GM19351 (cell line): ENCODE measurements around the gene SKA1.
A peak's percentile ranks its signal among the peaks of the same experiment; 100 is the strongest.

Experiments
- ATAC-seq: cut with Tn5 transposase; IDR thresholded peaks from one replicate; pipeline ENCODE4 v1.9.1; 2021; ENCODE audit warnings: mild to moderate bottlenecking, moderate library complexity; ENCODE audit not compliant: unreplicated experiment

Gene SKA1

GRCh38 chr18:50374753-50375391 lies at the start of gene SKA1:
Gene SKA1 (plus strand): TSS chr18:50375046. CDS start chr18:50375831, 785 bp downstream.
- ATAC-seq = peak; percentile 90

- ATAC-seq = no peak
Measured at GRCh38 chr18:50327983-50328382, 46.9 kb upstream of the SKA1 start.

- no peak for ATAC-seq
Measured at GRCh38 chr18:50330176-50330575, 44.7 kb upstream of the SKA1 start.

- no peak for ATAC-seq
Measured at GRCh38 chr18:50331691-50332090, 43.2 kb upstream of the SKA1 start.

GRCh38 chr18:50334546-50335152 lies 40.2 kb upstream of the SKA1 start:
- ATAC-seq = peak; percentile 73

GRCh38 chr18:50338122-50338521 lies 36.7 kb upstream of the SKA1 start:
- no peak for ATAC-seq

GRCh38 chr18:50338715-50339114 lies 36.1 kb upstream of the SKA1 start:
- no peak for ATAC-seq

- no peak for ATAC-seq
Measured at GRCh38 chr18:50340078-50340477, 34.8 kb upstream of the SKA1 start.

GRCh38 chr18:50341443-50341842 lies 33.4 kb upstream of the SKA1 start:
- ATAC-seq = no peak

- ATAC-seq = no peak
Measured at GRCh38 chr18:50350699-50351098, 24.1 kb upstream of the SKA1 start.

GRCh38 chr18:50356036-50356945 lies 18.6 kb upstream of the SKA1 start:
- peak; percentile 81 for ATAC-seq

- no peak for ATAC-seq
Measured at GRCh38 chr18:50358844-50359243, 16.0 kb upstream of the SKA1 start.

- ATAC-seq = no peak
Measured at GRCh38 chr18:50359806-50360205, 15.0 kb upstream of the SKA1 start.

GRCh38 chr18:50360611-50361010 lies 14.2 kb upstream of the SKA1 start:
- no peak for ATAC-seq

- no peak for ATAC-seq
Measured at GRCh38 chr18:50369672-50370071, 5.2 kb upstream of the SKA1 start.

- ATAC-seq = no peak
Measured at GRCh38 chr18:50372743-50373142, 2.1 kb upstream of the SKA1 start.

- no peak for ATAC-seq
Measured at GRCh38 chr18:50373561-50374219, 1.2 kb upstream of the SKA1 start.

GRCh38 chr18:50374220-50374752 lies 560 bp upstream of the SKA1 start:
- no peak for ATAC-seq

- no peak for ATAC-seq
Measured at GRCh38 chr18:50377061-50377798, 2.4 kb downstream of the SKA1 start.

- ATAC-seq = no peak
Measured at GRCh38 chr18:50388988-50389387, 14.1 kb downstream of the SKA1 start.
